IMR-90 (cell line): ENCODE measurements around the gene SLC17A9.

Experiments used
- CHD1 ChIP-seq: IDR thresholded peaks from 2 replicates; pipeline ENCODE4 v1.6.1; 2012; ENCODE audit warnings: low read depth, low read length, improper control_type of control experiment
- MXI1 ChIP-seq: IDR thresholded peaks from 2 replicates; pipeline ENCODE4 v1.6.1; 2012; ENCODE audit warnings: low read depth, mild to moderate bottlenecking, low read length, moderate library complexity, borderline replicate concordance
- RCOR1 ChIP-seq: IDR thresholded peaks from 2 replicates; pipeline ENCODE4 v1.6.1; 2012; ENCODE audit warnings: mild to moderate bottlenecking, low read length, improper control_type of control experiment; ENCODE audit not compliant: insufficient replicate concordance
- TF ChIP-seq, protein P1 (sequence below): conservative IDR thresholded peaks from 2 replicates; pipeline ENCODE4 v1.5.1; 2012; ENCODE audit warnings: mild to moderate bottlenecking, low read depth, low read length, improper control_type of control experiment

DNA sequence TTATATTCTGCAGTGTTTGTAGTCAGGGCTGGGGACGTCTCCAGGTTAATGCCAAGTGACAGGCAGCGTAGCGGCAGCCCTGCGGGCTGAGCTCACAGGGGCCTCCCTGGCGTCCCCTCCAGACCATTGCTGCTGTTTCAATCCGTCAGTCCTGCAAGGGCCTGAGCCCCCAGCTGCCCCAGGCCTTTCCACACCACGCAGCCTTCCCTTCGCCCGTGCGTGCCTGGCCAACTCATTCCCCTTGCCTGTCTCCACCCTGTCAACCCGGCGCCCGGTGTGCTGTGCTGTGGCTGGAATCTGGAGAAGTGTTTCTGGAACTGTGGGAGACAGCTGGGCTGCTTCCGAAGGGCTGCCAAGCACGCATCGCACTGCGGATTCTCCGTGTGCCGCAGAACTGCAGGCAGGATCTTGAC lies 42.4 kb downstream of the SLC17A9 start:
- no peak for TF ChIP-seq CHD1
- TF ChIP-seq, protein P1, sequence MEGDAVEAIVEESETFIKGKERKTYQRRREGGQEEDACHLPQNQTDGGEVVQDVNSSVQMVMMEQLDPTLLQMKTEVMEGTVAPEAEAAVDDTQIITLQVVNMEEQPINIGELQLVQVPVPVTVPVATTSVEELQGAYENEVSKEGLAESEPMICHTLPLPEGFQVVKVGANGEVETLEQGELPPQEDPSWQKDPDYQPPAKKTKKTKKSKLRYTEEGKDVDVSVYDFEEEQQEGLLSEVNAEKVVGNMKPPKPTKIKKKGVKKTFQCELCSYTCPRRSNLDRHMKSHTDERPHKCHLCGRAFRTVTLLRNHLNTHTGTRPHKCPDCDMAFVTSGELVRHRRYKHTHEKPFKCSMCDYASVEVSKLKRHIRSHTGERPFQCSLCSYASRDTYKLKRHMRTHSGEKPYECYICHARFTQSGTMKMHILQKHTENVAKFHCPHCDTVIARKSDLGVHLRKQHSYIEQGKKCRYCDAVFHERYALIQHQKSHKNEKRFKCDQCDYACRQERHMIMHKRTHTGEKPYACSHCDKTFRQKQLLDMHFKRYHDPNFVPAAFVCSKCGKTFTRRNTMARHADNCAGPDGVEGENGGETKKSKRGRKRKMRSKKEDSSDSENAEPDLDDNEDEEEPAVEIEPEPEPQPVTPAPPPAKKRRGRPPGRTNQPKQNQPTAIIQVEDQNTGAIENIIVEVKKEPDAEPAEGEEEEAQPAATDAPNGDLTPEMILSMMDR, result no peak
- TF ChIP-seq RCOR1, result no peak
- TF ChIP-seq MXI1, result no peak
